ENCODE results near the gene APOD. TPM values are rescaled to one million over a fixed set of nuclear protein-coding genes. Genes with fewer than 3 reads are reported as not detected.

APOD gene
- total RNA-seq, 1 donor from 2014 or later, result 236 TPM

- no peaks in the 10 kb centered on the region for H3K9me3 ChIP-seq
- no peaks in the 10 kb centered on the region for H3K36me3 ChIP-seq
- intact Hi-C loops (cut with DNase I), result no loop called here
- H3K27ac ChIP-seq, result no peak overlapping the region
- TF ChIP-seq CTCF (IDR thresholded peaks at IDR 0.05), result no peak
- H3K4me3 ChIP-seq, result no peak overlapping the region
- no peaks in the 10 kb centered on the region for H3K27me3 ChIP-seq
- no peaks in the 10 kb centered on the region for H3K4me1 ChIP-seq
- no peak for DNase-seq (ENCODE audit: low spot score in 2 of 2)
These were observed 16.9 kb downstream of the APOD start for GRCh38 chr3:195566797-195567196.

- H3K36me3 ChIP-seq, result no peaks in the 10 kb centered on the region
- H3K9me3 ChIP-seq, result no peaks in the 10 kb centered on the region
- DNase-seq (ENCODE audit: low spot score in 2 of 2), result no peak
- H3K27me3 ChIP-seq, result no peaks in the 10 kb centered on the region
- H3K4me3 ChIP-seq, result no peak overlapping the region
- no peaks in the 10 kb centered on the region for H3K4me1 ChIP-seq
- TF ChIP-seq CTCF (IDR thresholded peaks at IDR 0.05), result no peak
- intact Hi-C loops (cut with DNase I), result no loop called here
- no peak overlapping the region for H3K27ac ChIP-seq
These were observed 18.0 kb downstream of the APOD start for GRCh38 chr3:195565716-195566115.

GRCh38 chr3:195563317-195563716, 20.4 kb downstream of the APOD start:
- intact Hi-C loops (cut with DNase I), result no loop called here
- TF ChIP-seq CTCF (IDR thresholded peaks at IDR 0.05), result no peak
- no peak overlapping the region for H3K27ac ChIP-seq

GRCh38 chr3:195559723-195560409, 23.9 kb downstream of the APOD start:
- no peak for TF ChIP-seq CTCF (IDR thresholded peaks at IDR 0.05)
- no peak overlapping the region for H3K27ac ChIP-seq
- H3K4me3 ChIP-seq, result no peak overlapping the region
- no peak for DNase-seq (ENCODE audit: low spot score in 2 of 2)
- H3K27me3 ChIP-seq, result no peaks in the 10 kb centered on the region
- H3K9me3 ChIP-seq, result no peaks in the 10 kb centered on the region
- no peaks in the 10 kb centered on the region for H3K36me3 ChIP-seq
- H3K4me1 ChIP-seq, result no peaks in the 10 kb centered on the region
- intact Hi-C loops (cut with DNase I), result no loop called here

More at GRCh38 chr3:195563317-195563716, 20.4 kb downstream of the APOD start:
- no peak overlapping the region for H3K4me3 ChIP-seq
- no peaks in the 10 kb centered on the region for H3K9me3 ChIP-seq
- no peaks in the 10 kb centered on the region for H3K4me1 ChIP-seq
- DNase-seq (ENCODE audit: low spot score in 2 of 2), result no peak
- no peaks in the 10 kb centered on the region for H3K36me3 ChIP-seq
- H3K27me3 ChIP-seq, result no peaks in the 10 kb centered on the region

- TF ChIP-seq CTCF (IDR thresholded peaks at IDR 0.05), result no peak
- no peaks in the 10 kb centered on the region for H3K4me1 ChIP-seq
- no peaks in the 10 kb centered on the region for H3K27me3 ChIP-seq
- no peak overlapping the region for H3K4me3 ChIP-seq
- no peaks in the 10 kb centered on the region for H3K36me3 ChIP-seq
- intact Hi-C loops (cut with DNase I), result no loop called here
- no peak for DNase-seq (ENCODE audit: low spot score in 2 of 2)
- no peaks in the 10 kb centered on the region for H3K9me3 ChIP-seq
- no peak overlapping the region for H3K27ac ChIP-seq
These were observed 25.1 kb downstream of the APOD start for GRCh38 chr3:195558602-195559001.

GRCh38 chr3:195557322-195557721, 26.4 kb downstream of the APOD start:
- no peak for DNase-seq (ENCODE audit: low spot score in 2 of 2)
- no peaks in the 10 kb centered on the region for H3K4me1 ChIP-seq
- no peaks in the 10 kb centered on the region for H3K36me3 ChIP-seq
- no peak overlapping the region for H3K4me3 ChIP-seq
- no peak overlapping the region for H3K27ac ChIP-seq
- H3K9me3 ChIP-seq, result no peaks in the 10 kb centered on the region
- TF ChIP-seq CTCF (IDR thresholded peaks at IDR 0.05), result no peak
- H3K27me3 ChIP-seq, result no peaks in the 10 kb centered on the region
- intact Hi-C loops (cut with DNase I), result no loop called here

All from ascending aorta (tissue), 2 donors.